ENCODE data around the gene DHRS1. TPM values are rescaled to one million over a fixed set of nuclear protein-coding genes. Genes with fewer than 3 reads are reported as not detected.

DHRS1 gene
- total and polyA plus RNA-seq, 2 experiments from 2014 or later: 15.0 to 15.4 TPM

DNA sequence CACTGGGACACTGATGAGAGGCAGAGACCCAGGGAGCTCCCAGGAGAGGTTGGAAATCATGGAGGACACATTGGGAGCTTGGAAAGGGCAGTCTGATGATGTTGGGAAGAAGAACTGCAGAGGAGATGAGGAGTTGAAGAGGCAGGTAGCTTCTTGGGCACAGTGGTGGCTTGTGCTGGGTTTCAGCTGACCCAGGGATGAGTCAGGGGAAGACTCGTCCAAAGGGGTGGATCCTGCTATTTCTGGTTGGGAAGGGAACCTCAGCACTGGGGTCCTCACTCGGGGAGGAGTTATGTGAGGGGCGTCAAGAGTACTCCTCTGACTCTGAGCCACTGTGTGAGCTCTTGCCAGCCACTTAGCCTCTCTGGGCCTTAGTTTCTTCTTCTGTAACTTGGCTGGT is 23.8 kb upstream of the DHRS1 start:
- H3K36me3 Mint-ChIP-seq (ENCODE audit: low read depth): no peaks in the 10 kb centered on the region; the same call in 2 of the 3 replicates
- peaks cover 19% of the 10 kb centered on the region for H3K27me3 Mint-ChIP-seq (ENCODE audit: insufficient read depth, low read depth, poor library complexity)
- no peak overlapping the region for H3K27ac ChIP-seq (ENCODE audit: low read depth)
- no peaks in the 10 kb centered on the region for H3K9me3 Mint-ChIP-seq
- H3K36me3 ChIP-seq (ENCODE audit: insufficient read depth): no peaks in the 10 kb centered on the region
- no peak overlapping the region for H3K4me3 Mint-ChIP-seq
- no peak overlapping the region for H3K27ac Mint-ChIP-seq
- ATAC-seq: no peak
- TF ChIP-seq JUNB (IDR thresholded peaks at IDR 0.05; ENCODE audit: unreplicated experiment): no peak
- TF ChIP-seq, protein P1, sequence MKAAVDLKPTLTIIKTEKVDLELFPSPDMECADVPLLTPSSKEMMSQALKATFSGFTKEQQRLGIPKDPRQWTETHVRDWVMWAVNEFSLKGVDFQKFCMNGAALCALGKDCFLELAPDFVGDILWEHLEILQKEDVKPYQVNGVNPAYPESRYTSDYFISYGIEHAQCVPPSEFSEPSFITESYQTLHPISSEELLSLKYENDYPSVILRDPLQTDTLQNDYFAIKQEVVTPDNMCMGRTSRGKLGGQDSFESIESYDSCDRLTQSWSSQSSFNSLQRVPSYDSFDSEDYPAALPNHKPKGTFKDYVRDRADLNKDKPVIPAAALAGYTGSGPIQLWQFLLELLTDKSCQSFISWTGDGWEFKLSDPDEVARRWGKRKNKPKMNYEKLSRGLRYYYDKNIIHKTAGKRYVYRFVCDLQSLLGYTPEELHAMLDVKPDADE (IDR thresholded peaks at IDR 0.05): no peak
- TF ChIP-seq ZNF114 (CRISPR knock-in tag; IDR thresholded peaks at IDR 0.05): no peak
- no peak for TF ChIP-seq STAT1 (IDR thresholded peaks at IDR 0.05; ENCODE audit: unreplicated experiment)
- no peak for TF ChIP-seq ZNF331 (CRISPR knock-in tag; IDR thresholded peaks at IDR 0.05; ENCODE audit: low read depth)
- no peak for TF ChIP-seq POLR2AphosphoS5 (IDR thresholded peaks at IDR 0.05; ENCODE audit: low read depth)
- no peak for TF ChIP-seq EZH2phosphoT487 (IDR thresholded peaks at IDR 0.05; ENCODE audit: unreplicated experiment)
- H3K4me1 ChIP-seq (ENCODE audit: insufficient read depth): no peaks in the 10 kb centered on the region
- no peaks in the 10 kb centered on the region for H4K20me1 ChIP-seq (replicated peaks; ENCODE audit: insufficient read depth)
- H3K9me2 ChIP-seq (ENCODE audit: insufficient read depth): no peaks in the 10 kb centered on the region
- peaks cover 33% of the 10 kb centered on the region for H3K27me3 ChIP-seq (ENCODE audit: insufficient read depth)
- H3K4me2 ChIP-seq: no peak overlapping the region
- DNase-seq (ENCODE audit: low spot score): no peak
- no peak overlapping the region for H2AFZ ChIP-seq
- no peak overlapping the region for H3K4me3 ChIP-seq
- no peaks in the 10 kb centered on the region for H3K79me2 ChIP-seq (replicated peaks; ENCODE audit: insufficient read depth)
- no peaks in the 10 kb centered on the region for H3F3A ChIP-seq (replicated peaks; ENCODE audit: low read depth)
- H3K4me1 Mint-ChIP-seq: peaks cover 2% of the 10 kb centered on the region; the same call in 1 of the 3 replicates

DNA sequence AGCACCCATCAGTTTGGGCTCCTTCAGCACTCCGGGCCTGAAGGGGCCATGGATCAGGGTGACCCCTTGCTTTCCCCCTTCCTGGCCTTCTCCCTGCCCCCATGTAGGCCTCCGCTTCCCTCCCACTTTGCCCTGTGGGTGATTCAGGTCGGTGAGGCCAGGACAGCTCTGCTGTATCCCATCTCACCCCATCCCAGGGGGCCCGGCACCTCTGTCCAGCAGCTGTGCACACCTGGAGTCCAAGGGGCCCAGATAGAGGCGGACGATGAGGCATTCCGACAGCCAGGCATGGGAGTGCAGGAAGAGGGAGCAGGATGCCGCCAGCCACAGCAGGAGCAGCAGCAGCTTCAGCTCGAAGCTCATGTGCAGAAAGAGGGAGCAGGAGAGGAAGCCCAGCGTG is 23.1 kb upstream of the DHRS1 start:
- no peaks in the 10 kb centered on the region for H3K4me1 ChIP-seq (ENCODE audit: insufficient read depth)
- Mint-ChIP-seq H3K4me3 (no peak overlapping the region), H3K9me3 (no peaks in the 10 kb centered on the region), H3K4me1 (peaks cover 2% of the 10 kb centered on the region; the same call in 1 of the 3 replicates), H3K27ac (no peak overlapping the region), H3K36me3 (ENCODE audit: low read depth) (no peaks in the 10 kb centered on the region; the same call in 2 of the 3 replicates), H3K27me3 (ENCODE audit: insufficient read depth, low read depth, poor library complexity) (peaks cover 19% of the 10 kb centered on the region)
- H2AFZ ChIP-seq: no peak overlapping the region
- H4K20me1 ChIP-seq (replicated peaks; ENCODE audit: insufficient read depth): no peaks in the 10 kb centered on the region
- H3K27me3 ChIP-seq (ENCODE audit: insufficient read depth): peaks cover 40% of the 10 kb centered on the region
- H3K9me2 ChIP-seq (ENCODE audit: insufficient read depth): no peaks in the 10 kb centered on the region
- ATAC-seq (no peak), DNase-seq (ENCODE audit: low spot score) (no peak)
- no peaks in the 10 kb centered on the region for H3F3A ChIP-seq (replicated peaks; ENCODE audit: low read depth)
- no peak overlapping the region for H3K27ac ChIP-seq (ENCODE audit: low read depth)
- no peaks in the 10 kb centered on the region for H3K79me2 ChIP-seq (replicated peaks; ENCODE audit: insufficient read depth)
- no peak overlapping the region for H3K4me3 ChIP-seq
- no peak overlapping the region for H3K4me2 ChIP-seq
- no peaks in the 10 kb centered on the region for H3K36me3 ChIP-seq (ENCODE audit: insufficient read depth)
- no peak for TF ChIP-seq CREB1 (CRISPR knock-in tag; IDR thresholded peaks at IDR 0.05; ENCODE audit: low read depth)
- TF ChIP-seq, protein P2, sequence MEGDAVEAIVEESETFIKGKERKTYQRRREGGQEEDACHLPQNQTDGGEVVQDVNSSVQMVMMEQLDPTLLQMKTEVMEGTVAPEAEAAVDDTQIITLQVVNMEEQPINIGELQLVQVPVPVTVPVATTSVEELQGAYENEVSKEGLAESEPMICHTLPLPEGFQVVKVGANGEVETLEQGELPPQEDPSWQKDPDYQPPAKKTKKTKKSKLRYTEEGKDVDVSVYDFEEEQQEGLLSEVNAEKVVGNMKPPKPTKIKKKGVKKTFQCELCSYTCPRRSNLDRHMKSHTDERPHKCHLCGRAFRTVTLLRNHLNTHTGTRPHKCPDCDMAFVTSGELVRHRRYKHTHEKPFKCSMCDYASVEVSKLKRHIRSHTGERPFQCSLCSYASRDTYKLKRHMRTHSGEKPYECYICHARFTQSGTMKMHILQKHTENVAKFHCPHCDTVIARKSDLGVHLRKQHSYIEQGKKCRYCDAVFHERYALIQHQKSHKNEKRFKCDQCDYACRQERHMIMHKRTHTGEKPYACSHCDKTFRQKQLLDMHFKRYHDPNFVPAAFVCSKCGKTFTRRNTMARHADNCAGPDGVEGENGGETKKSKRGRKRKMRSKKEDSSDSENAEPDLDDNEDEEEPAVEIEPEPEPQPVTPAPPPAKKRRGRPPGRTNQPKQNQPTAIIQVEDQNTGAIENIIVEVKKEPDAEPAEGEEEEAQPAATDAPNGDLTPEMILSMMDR (conservative IDR thresholded peaks at IDR 0.05; ENCODE audit: low read depth in 2 of 2): no peak
- TF ChIP-seq, protein P1 (IDR thresholded peaks at IDR 0.05): no peak
- TF ChIP-seq, protein P3, sequence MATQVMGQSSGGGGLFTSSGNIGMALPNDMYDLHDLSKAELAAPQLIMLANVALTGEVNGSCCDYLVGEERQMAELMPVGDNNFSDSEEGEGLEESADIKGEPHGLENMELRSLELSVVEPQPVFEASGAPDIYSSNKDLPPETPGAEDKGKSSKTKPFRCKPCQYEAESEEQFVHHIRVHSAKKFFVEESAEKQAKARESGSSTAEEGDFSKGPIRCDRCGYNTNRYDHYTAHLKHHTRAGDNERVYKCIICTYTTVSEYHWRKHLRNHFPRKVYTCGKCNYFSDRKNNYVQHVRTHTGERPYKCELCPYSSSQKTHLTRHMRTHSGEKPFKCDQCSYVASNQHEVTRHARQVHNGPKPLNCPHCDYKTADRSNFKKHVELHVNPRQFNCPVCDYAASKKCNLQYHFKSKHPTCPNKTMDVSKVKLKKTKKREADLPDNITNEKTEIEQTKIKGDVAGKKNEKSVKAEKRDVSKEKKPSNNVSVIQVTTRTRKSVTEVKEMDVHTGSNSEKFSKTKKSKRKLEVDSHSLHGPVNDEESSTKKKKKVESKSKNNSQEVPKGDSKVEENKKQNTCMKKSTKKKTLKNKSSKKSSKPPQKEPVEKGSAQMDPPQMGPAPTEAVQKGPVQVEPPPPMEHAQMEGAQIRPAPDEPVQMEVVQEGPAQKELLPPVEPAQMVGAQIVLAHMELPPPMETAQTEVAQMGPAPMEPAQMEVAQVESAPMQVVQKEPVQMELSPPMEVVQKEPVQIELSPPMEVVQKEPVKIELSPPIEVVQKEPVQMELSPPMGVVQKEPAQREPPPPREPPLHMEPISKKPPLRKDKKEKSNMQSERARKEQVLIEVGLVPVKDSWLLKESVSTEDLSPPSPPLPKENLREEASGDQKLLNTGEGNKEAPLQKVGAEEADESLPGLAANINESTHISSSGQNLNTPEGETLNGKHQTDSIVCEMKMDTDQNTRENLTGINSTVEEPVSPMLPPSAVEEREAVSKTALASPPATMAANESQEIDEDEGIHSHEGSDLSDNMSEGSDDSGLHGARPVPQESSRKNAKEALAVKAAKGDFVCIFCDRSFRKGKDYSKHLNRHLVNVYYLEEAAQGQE (IDR thresholded peaks at IDR 0.05; ENCODE audit: unreplicated experiment): no peak
- no peak for TF ChIP-seq NANOG (IDR thresholded peaks at IDR 0.05; ENCODE audit: borderline replicate concordance)
- TF ChIP-seq EZH2 (IDR thresholded peaks at IDR 0.05; ENCODE audit: low read depth, unreplicated experiment): no peak
- TF ChIP-seq ZNF114 (CRISPR knock-in tag; IDR thresholded peaks at IDR 0.05): no peak
- no peak for TF ChIP-seq POLR2AphosphoS5 (IDR thresholded peaks at IDR 0.05; ENCODE audit: low read depth)
- TF ChIP-seq JUNB (IDR thresholded peaks at IDR 0.05; ENCODE audit: unreplicated experiment): no peak
- no peak for TF ChIP-seq EZH2phosphoT487 (IDR thresholded peaks at IDR 0.05; ENCODE audit: unreplicated experiment)

Measured in GM23338 (cell line).